Smooth muscle cell (in vitro differentiated cells): ENCODE data around the gene ZCWPW1. TPM values are rescaled to one million over a fixed set of nuclear protein-coding genes. Genes with fewer than 3 reads are reported as not detected.
"Not testable (repeated sequence)": the region's sequence is repeated elsewhere in the genome, so short reads cannot be mapped to it uniquely, and the experiment has no call there.

Source experiments
- DNase-seq: peaks from one replicate; lab custom pipeline; 2025; ENCODE audit not compliant: unreplicated experiment; lab: John Stamatoyannopoulos, UW
- H2AFZ ChIP-seq: fragments of 200-600 bp; sonication (generic); 2 replicates; pipeline ENCODE4 v1.6.0; 2016; ENCODE audit warnings: antibody characterized with exemption, low read depth, mild to moderate bottlenecking
- H3F3A ChIP-seq: fragments of 200-600 bp; sonication (generic); 2 replicates; pipeline ENCODE4 v1.6.0; 2017; ENCODE audit warnings: antibody characterized with exemption, low read depth
- H3K27ac ChIP-seq: fragments of 200-600 bp; sonication (generic); 2 replicates; pipeline ENCODE4 v1.5.1; 2016; ENCODE audit warnings: low read depth, mild to moderate bottlenecking
- H3K27me3 ChIP-seq: fragments of 200-600 bp; sonication (generic); 2 replicates; pipeline ENCODE4 v1.6.1; 2016; ENCODE audit warnings: low read depth, mild to moderate bottlenecking
- H3K36me3 ChIP-seq: fragments of 200-600 bp; sonication (generic); 2 replicates; pipeline ENCODE4 v1.5.1; 2016; ENCODE audit warnings: low read depth
- H3K4me1 ChIP-seq: fragments of 200-600 bp; sonication (generic); 2 replicates; pipeline ENCODE4 v1.5.1; 2016; ENCODE audit warnings: low read depth
- H3K4me2 ChIP-seq: fragments of 200-600 bp; sonication (generic); 2 replicates; pipeline ENCODE4 v1.6.0; 2016; ENCODE audit warnings: mild to moderate bottlenecking
- H3K4me3 ChIP-seq: fragments of 200-600 bp; sonication (generic); 2 replicates; pipeline ENCODE4 v1.5.1; 2016; ENCODE audit warnings: mild to moderate bottlenecking
- H3K79me2 ChIP-seq: fragments of 200-600 bp; sonication (generic); 2 replicates; pipeline ENCODE4 v1.6.0; 2016; ENCODE audit warnings: low read depth, mild to moderate bottlenecking
- H3K9ac ChIP-seq: fragments of 200-600 bp; sonication (generic); 2 replicates; pipeline ENCODE4 v1.6.0; 2016; ENCODE audit warnings: low read depth
- H3K9me3 ChIP-seq: fragments of 200-600 bp; sonication (generic); replicated peaks from 2 replicates; pipeline ENCODE4 v1.5.1; 2016; ENCODE audit warnings: low read depth
- H4K20me1 ChIP-seq: fragments of 200-600 bp; sonication (generic); 2 replicates; pipeline ENCODE4 v1.6.0; 2016; ENCODE audit warnings: low read depth
- WGBS: methylation state at CpG from one replicate; pipeline ENCODE4 v1.1.7; 2016; ENCODE audit warnings: low lambda C conversion rate; 5-methylcytosine and 5-hydroxymethylcytosine counted together
- polyA plus RNA-seq: library from polyadenylated mRNA; unstranded; fragments of >200 nt; fragmentation: Nextera tagmentation; extraction: Ambion mirVana; gene quantifications from 2 replicates; pipeline ENCODE4 v1.2.1, GENCODE V29; 2016
- total RNA-seq: library from RNA; depleted of rRNA; stranded (reverse); fragments of >200 nt; gene quantifications from 2 replicates; pipeline ENCODE4 v1.2.3, GENCODE V29; 2014
- TF ChIP-seq, protein P1 (sequence below): fragments of 200-600 bp; sonication (generic); IDR thresholded peaks from 2 replicates; pipeline ENCODE4 v1.5.1; 2017; ENCODE audit warnings: borderline replicate concordance, mild to moderate bottlenecking, antibody characterized with exemption; ENCODE audit not compliant: insufficient read depth, poor library complexity, severe bottlenecking

ZCWPW1 gene
- total and polyA plus RNA-seq, 2 experiments from 2014 or later, result 3.9 to 5.3 TPM

DNA sequence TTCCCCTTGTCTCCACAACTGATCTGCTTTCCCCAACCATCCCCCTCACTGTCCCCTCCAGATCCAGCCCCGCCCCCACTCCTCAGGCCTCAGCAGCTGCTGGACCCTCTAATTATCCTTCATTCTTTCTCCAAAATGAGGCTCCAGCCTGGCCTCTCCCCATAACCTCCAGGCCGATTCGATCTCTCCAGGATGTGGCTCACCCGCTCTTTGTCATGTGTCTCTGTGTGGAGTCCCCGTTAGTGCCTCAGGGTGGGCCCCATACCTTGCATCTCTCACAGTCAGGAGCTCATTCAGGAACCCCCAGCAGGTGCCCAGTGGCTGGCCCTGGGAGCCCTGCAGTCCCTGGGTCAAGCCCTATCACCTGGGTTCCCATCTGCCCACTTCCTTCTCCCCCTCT is 53.9 kb downstream of the ZCWPW1 start:
- 87% methylated on average over 5 of the region's 5 CpGs for WGBS
- no peaks in the 10 kb centered on the region for H3K9me3 ChIP-seq

DNA sequence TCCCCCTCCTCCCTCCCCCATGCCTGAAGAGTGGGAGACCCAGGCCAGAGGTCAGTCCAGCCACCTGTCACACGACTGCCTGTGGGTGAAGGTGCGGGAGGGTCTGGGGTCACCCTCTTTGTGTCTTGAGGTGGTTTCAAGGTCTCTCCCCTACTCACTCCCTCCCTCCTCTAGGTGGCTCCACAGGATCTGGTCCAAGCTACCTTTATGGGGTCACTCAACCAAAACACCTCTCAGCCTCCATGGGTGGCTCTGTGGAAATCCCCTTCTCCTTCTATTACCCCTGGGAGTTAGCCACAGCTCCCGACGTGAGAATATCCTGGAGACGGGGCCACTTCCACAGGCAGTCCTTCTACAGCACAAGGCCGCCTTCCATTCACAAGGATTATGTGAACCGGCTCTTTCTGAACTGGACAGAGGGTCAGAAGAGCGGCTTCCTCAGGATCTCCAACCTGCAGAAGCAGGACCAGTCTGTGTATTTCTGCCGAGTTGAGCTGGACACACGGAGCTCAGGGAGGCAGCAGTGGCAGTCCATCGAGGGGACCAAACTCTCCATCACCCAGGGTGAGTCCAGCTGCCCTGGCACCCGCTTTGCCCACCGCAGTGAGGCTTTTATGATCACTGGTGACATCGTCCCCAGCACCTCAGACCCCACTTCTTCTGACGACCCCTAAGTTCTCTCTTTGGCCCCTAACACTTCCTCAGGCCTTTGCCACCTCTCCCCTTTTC is 54.5 kb downstream of the ZCWPW1 start:
- not testable (repeated sequence) for H3K36me3 ChIP-seq, H3K79me2 ChIP-seq, H2AFZ ChIP-seq, H3K4me3 ChIP-seq, H4K20me1 ChIP-seq, H3K9ac ChIP-seq, H3K27ac ChIP-seq, H3K4me2 ChIP-seq, H3F3A ChIP-seq, H3K9me3 ChIP-seq, DNase-seq, H3K27me3 ChIP-seq
- WGBS, result 85% methylated on average over 14 of the region's 15 CpGs
- peaks cover 10% of the 10 kb centered on the region for H3K4me1 ChIP-seq

More for the DNA sequence above, 53.9 kb downstream of the ZCWPW1 start:
- no peak overlapping the region for H3K9ac ChIP-seq
- no peak overlapping the region for H3K4me3 ChIP-seq
- no peaks in the 10 kb centered on the region for H3F3A ChIP-seq
- no peaks in the 10 kb centered on the region for H3K36me3 ChIP-seq
- no peak for DNase-seq
- no peaks in the 10 kb centered on the region for H3K79me2 ChIP-seq
- H3K4me1 ChIP-seq, result peaks cover 7% of the 10 kb centered on the region
- H2AFZ ChIP-seq, result no peak overlapping the region
- H3K27ac ChIP-seq, result no peak overlapping the region
- no peak overlapping the region for H3K4me2 ChIP-seq
- no peaks in the 10 kb centered on the region for H4K20me1 ChIP-seq
- TF ChIP-seq, protein P1, sequence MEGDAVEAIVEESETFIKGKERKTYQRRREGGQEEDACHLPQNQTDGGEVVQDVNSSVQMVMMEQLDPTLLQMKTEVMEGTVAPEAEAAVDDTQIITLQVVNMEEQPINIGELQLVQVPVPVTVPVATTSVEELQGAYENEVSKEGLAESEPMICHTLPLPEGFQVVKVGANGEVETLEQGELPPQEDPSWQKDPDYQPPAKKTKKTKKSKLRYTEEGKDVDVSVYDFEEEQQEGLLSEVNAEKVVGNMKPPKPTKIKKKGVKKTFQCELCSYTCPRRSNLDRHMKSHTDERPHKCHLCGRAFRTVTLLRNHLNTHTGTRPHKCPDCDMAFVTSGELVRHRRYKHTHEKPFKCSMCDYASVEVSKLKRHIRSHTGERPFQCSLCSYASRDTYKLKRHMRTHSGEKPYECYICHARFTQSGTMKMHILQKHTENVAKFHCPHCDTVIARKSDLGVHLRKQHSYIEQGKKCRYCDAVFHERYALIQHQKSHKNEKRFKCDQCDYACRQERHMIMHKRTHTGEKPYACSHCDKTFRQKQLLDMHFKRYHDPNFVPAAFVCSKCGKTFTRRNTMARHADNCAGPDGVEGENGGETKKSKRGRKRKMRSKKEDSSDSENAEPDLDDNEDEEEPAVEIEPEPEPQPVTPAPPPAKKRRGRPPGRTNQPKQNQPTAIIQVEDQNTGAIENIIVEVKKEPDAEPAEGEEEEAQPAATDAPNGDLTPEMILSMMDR, result no peak
- H3K27me3 ChIP-seq, result no peaks in the 10 kb centered on the region

DNA sequence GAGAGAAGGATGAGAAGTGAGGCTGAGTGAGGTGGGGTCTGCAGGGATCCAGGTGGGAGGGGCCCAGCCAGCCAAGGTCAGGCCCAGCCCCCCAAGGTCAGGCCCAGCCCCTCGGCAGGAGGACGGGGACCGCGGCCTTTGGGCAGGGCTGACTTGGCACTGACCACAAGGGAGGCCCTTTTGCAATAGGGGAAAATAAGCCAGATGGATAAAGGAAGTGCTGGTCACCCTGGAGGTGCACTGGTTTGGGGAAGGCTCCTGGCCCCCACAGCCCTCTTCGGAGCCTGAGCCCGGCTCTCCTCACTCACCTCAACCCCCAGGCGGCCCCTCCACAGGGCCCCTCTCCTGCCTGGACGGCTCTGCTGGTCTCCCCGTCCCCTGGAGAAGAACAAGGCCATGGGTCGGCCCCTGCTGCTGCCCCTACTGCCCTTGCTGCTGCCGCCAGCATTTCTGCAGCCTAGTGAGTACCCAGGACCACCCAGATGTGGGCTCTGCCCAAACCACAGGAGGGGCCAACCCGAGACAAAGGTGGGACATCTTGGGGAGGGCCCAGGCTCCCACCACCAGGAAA is 55.2 kb downstream of the ZCWPW1 start, which contains the start of gene PILRA:
Gene PILRA, plus strand, starts transcription at position 227 of the 571 bp plus-strand sequence. Its CDS starts 170 bp downstream, at position 397.
- Histone ChIP-seq H3K9me3 (no peaks in the 10 kb centered on the region), H3K9ac (no peak within 1 kb of the TSS), H3K4me3 (no peak within 1 kb of the TSS), H3K27ac (no peak within 1 kb of the TSS), H3K36me3 (no peaks in the 10 kb centered on the region), H4K20me1 (no peaks in the 10 kb centered on the region), H2AFZ (no peak within 1 kb of the TSS), H3F3A (no peaks in the 10 kb centered on the region), H3K79me2 (no peaks in the 10 kb centered on the region), H3K27me3 (no peaks in the 10 kb centered on the region), H3K4me1 (peaks cover 10% of the 10 kb centered on the region), H3K4me2 (peak within 1 kb of the TSS; percentile 31)
- 81% methylated on average over 6 of the region's 12 CpGs for WGBS
- TF ChIP-seq, protein P1, result no peak
- DNase-seq, result no peak

DNA sequence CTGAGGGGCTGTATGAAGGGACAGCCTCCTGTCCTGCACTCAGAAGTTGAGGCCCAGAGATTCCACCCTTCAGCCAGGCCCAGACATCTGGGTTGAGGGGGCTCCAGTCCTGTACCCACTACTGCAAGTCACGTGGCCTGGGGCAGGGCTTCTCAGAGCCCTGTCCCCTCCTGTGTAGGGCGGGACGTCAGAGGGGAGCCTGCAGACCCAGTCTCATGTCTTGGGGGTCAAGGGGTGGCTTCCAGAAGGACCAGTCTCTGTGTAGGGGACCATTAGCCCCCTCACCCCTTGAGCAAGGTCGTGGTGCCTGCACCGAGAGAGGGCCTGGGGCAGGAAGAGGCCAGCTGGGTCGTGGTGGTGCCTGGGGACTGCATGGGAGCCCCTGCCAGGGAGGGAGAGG is 55.8 kb downstream of the ZCWPW1 start:
- Histone ChIP-seq H3K9ac (no peak overlapping the region), H3K4me1 (peaks cover 10% of the 10 kb centered on the region), H3K27ac (no peak overlapping the region), H3F3A (no peaks in the 10 kb centered on the region), H3K27me3 (no peaks in the 10 kb centered on the region), H3K4me3 (no peak overlapping the region), H3K4me2 (peak overlapping the region; percentile 31), H2AFZ (no peak overlapping the region), H4K20me1 (no peaks in the 10 kb centered on the region), H3K79me2 (no peaks in the 10 kb centered on the region), H3K9me3 (no peaks in the 10 kb centered on the region), H3K36me3 (no peaks in the 10 kb centered on the region)
- no peak for DNase-seq
- TF ChIP-seq, protein P1, result no peak
- 77% methylated on average over 6 of the region's 6 CpGs for WGBS
